ENCODE results near the gene TMC3. TPM values are rescaled to one million over a fixed set of nuclear protein-coding genes. Genes with fewer than 3 reads are reported as not detected.

TMC3 gene
- total and polyA plus RNA-seq, 9 of the 15 experiments (the other 6 are each of a cell fraction or from before 2014, with no cell fraction given), result 0.01 to 0.14 TPM; not detected in 7

DNA sequence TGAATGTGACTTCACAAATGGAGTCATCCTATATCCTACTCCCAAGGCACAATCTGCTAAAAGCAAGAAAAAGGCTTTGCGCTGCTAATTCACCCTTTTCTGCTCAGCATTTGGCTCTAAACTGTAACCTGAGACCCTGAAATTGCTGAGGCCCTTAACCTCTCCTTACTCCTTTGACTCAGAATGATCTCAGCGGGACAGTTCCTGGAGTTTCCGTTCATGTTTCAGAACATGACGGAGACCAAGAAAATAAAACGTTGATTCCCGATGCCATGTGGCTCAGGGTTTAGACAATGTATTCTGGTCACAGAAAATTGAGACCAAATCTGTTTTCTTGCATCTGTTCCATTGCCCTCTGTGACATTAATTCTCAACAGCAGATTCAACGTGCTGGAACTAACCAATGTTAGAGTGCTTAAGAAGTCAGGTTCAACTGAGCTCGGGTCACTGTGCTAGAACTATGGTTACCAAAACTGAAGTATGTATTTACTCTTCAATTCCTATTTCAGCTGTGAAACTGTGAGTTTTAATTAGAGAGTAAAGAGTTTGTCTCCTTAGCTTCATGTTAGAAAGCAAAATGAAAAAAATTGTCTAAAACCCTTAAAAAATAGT, 45.4 kb upstream of the TMC3 start (continued):
- TF ChIP-seq, protein P1, sequence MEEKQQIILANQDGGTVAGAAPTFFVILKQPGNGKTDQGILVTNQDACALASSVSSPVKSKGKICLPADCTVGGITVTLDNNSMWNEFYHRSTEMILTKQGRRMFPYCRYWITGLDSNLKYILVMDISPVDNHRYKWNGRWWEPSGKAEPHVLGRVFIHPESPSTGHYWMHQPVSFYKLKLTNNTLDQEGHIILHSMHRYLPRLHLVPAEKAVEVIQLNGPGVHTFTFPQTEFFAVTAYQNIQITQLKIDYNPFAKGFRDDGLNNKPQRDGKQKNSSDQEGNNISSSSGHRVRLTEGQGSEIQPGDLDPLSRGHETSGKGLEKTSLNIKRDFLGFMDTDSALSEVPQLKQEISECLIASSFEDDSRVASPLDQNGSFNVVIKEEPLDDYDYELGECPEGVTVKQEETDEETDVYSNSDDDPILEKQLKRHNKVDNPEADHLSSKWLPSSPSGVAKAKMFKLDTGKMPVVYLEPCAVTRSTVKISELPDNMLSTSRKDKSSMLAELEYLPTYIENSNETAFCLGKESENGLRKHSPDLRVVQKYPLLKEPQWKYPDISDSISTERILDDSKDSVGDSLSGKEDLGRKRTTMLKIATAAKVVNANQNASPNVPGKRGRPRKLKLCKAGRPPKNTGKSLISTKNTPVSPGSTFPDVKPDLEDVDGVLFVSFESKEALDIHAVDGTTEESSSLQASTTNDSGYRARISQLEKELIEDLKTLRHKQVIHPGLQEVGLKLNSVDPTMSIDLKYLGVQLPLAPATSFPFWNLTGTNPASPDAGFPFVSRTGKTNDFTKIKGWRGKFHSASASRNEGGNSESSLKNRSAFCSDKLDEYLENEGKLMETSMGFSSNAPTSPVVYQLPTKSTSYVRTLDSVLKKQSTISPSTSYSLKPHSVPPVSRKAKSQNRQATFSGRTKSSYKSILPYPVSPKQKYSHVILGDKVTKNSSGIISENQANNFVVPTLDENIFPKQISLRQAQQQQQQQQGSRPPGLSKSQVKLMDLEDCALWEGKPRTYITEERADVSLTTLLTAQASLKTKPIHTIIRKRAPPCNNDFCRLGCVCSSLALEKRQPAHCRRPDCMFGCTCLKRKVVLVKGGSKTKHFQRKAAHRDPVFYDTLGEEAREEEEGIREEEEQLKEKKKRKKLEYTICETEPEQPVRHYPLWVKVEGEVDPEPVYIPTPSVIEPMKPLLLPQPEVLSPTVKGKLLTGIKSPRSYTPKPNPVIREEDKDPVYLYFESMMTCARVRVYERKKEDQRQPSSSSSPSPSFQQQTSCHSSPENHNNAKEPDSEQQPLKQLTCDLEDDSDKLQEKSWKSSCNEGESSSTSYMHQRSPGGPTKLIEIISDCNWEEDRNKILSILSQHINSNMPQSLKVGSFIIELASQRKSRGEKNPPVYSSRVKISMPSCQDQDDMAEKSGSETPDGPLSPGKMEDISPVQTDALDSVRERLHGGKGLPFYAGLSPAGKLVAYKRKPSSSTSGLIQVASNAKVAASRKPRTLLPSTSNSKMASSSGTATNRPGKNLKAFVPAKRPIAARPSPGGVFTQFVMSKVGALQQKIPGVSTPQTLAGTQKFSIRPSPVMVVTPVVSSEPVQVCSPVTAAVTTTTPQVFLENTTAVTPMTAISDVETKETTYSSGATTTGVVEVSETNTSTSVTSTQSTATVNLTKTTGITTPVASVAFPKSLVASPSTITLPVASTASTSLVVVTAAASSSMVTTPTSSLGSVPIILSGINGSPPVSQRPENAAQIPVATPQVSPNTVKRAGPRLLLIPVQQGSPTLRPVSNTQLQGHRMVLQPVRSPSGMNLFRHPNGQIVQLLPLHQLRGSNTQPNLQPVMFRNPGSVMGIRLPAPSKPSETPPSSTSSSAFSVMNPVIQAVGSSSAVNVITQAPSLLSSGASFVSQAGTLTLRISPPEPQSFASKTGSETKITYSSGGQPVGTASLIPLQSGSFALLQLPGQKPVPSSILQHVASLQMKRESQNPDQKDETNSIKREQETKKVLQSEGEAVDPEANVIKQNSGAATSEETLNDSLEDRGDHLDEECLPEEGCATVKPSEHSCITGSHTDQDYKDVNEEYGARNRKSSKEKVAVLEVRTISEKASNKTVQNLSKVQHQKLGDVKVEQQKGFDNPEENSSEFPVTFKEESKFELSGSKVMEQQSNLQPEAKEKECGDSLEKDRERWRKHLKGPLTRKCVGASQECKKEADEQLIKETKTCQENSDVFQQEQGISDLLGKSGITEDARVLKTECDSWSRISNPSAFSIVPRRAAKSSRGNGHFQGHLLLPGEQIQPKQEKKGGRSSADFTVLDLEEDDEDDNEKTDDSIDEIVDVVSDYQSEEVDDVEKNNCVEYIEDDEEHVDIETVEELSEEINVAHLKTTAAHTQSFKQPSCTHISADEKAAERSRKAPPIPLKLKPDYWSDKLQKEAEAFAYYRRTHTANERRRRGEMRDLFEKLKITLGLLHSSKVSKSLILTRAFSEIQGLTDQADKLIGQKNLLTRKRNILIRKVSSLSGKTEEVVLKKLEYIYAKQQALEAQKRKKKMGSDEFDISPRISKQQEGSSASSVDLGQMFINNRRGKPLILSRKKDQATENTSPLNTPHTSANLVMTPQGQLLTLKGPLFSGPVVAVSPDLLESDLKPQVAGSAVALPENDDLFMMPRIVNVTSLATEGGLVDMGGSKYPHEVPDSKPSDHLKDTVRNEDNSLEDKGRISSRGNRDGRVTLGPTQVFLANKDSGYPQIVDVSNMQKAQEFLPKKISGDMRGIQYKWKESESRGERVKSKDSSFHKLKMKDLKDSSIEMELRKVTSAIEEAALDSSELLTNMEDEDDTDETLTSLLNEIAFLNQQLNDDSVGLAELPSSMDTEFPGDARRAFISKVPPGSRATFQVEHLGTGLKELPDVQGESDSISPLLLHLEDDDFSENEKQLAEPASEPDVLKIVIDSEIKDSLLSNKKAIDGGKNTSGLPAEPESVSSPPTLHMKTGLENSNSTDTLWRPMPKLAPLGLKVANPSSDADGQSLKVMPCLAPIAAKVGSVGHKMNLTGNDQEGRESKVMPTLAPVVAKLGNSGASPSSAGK (IDR thresholded peaks at IDR 0.05), result no peak
- no peak for TF ChIP-seq RNF2 (IDR thresholded peaks at IDR 0.05)
- TF ChIP-seq, protein P2, sequence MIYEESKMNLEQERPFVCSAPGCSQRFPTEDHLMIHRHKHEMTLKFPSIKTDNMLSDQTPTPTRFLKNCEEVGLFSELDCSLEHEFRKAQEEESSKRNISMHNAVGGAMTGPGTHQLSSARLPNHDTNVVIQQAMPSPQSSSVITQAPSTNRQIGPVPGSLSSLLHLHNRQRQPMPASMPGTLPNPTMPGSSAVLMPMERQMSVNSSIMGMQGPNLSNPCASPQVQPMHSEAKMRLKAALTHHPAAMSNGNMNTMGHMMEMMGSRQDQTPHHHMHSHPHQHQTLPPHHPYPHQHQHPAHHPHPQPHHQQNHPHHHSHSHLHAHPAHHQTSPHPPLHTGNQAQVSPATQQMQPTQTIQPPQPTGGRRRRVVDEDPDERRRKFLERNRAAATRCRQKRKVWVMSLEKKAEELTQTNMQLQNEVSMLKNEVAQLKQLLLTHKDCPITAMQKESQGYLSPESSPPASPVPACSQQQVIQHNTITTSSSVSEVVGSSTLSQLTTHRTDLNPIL (CRISPR knock-in tag; IDR thresholded peaks at IDR 0.05), result no peak
- TF ChIP-seq NR1H2 (CRISPR knock-in tag; IDR thresholded peaks at IDR 0.05), result no peak
- TF ChIP-seq, protein P3, sequence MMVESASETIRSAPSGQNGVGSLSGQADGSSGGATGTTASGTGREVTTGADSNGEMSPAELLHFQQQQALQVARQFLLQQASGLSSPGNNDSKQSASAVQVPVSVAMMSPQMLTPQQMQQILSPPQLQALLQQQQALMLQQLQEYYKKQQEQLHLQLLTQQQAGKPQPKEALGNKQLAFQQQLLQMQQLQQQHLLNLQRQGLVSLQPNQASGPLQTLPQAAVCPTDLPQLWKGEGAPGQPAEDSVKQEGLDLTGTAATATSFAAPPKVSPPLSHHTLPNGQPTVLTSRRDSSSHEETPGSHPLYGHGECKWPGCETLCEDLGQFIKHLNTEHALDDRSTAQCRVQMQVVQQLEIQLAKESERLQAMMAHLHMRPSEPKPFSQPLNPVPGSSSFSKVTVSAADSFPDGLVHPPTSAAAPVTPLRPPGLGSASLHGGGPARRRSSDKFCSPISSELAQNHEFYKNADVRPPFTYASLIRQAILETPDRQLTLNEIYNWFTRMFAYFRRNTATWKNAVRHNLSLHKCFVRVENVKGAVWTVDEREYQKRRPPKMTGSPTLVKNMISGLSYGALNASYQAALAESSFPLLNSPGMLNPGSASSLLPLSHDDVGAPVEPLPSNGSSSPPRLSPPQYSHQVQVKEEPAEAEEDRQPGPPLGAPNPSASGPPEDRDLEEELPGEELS (CRISPR knock-in tag; IDR thresholded peaks at IDR 0.05; ENCODE audit: borderline replicate concordance), result no peak
- no peak for TF ChIP-seq ZFX (CRISPR knock-in tag; IDR thresholded peaks at IDR 0.05)
- TF ChIP-seq BDP1 (IDR thresholded peaks at IDR 0.05; ENCODE audit: insufficient read depth, insufficient read length), result no peak
